ENCODE results near the gene SPSB3.

The SPSB3 gene

GRCh38 chr16:1772908-1773702 is 9.3 kb downstream of the SPSB3 start, which contains the start of gene MRPS34:
Gene MRPS34 (minus strand): TSS chr16:1773134. CDS start chr16:1773119, 15 bp downstream.
- Histone ChIP-seq H3K9me3 (ENCODE audit: control insufficient read depth, insufficient read depth, low read length) (no peaks in the 10 kb centered on the region), H3K9me2 (replicated peaks; ENCODE audit: control insufficient read depth, low read length) (no peaks in the 10 kb centered on the region), H3K27me3 (ENCODE audit: control insufficient read depth, low read length) (no peaks in the 10 kb centered on the region), H3K4me2 (ENCODE audit: low read length) (peak within 1 kb of the TSS; percentile 96), H3K27ac (ENCODE audit: low read depth, low read length) (peak within 1 kb of the TSS; percentile 83), H3K36me3 (ENCODE audit: control insufficient read depth, low read length) (peaks cover 77% of the 10 kb centered on the region), H3K4me3 (ENCODE audit: low read length) (peak within 1 kb of the TSS; percentile 99), H3K4me1 (ENCODE audit: control insufficient read depth, low read length) (peaks cover 23% of the 10 kb centered on the region), H4K20me1 (ENCODE audit: control insufficient read depth, insufficient read depth, low read depth, low read length) (no peaks in the 10 kb centered on the region), H3K79me2 (ENCODE audit: control insufficient read depth, low read length) (peaks cover 53% of the 10 kb centered on the region), H3F3A (ENCODE audit: control insufficient read depth, insufficient read depth) (peaks cover 18% of the 10 kb centered on the region)
- TF ChIP-seq, protein P1, sequence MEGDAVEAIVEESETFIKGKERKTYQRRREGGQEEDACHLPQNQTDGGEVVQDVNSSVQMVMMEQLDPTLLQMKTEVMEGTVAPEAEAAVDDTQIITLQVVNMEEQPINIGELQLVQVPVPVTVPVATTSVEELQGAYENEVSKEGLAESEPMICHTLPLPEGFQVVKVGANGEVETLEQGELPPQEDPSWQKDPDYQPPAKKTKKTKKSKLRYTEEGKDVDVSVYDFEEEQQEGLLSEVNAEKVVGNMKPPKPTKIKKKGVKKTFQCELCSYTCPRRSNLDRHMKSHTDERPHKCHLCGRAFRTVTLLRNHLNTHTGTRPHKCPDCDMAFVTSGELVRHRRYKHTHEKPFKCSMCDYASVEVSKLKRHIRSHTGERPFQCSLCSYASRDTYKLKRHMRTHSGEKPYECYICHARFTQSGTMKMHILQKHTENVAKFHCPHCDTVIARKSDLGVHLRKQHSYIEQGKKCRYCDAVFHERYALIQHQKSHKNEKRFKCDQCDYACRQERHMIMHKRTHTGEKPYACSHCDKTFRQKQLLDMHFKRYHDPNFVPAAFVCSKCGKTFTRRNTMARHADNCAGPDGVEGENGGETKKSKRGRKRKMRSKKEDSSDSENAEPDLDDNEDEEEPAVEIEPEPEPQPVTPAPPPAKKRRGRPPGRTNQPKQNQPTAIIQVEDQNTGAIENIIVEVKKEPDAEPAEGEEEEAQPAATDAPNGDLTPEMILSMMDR (IDR thresholded peaks at IDR 0.05; ENCODE audit: low read depth, low read length, poor library complexity, severe bottlenecking): peak; percentile 78
- no peak for TF ChIP-seq EZH2phosphoT487 (IDR thresholded peaks at IDR 0.05; ENCODE audit: borderline replicate concordance, low read length)

DNA sequence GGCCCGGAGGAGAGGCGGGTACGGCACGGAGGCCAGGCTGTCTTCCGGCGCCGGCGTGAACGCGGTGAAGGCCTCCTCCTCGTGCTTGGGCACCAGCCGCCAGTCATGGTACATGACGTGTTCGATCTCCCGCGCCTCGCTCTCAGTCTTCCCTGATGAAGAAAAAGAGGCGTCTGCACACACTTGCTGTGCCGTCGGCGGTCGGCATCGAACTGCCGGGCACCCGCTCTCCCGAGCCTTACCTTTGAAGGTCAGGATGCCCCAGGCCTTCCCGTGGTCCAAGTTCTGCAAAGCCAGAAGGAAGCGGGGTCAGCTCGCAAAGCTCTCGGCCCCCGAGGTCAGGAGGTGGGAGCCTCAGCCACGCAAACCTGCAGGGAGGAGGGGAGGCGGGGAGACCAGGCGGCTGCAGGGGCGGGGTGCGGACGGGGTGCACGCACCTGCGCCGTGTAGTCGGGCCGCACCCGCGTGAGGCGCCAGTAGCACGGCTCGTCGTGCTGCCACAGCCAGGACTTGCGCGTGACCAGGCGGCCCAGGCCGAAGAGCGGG is 9.9 kb downstream of the SPSB3 start, which contains the start of gene EME2:
TSS of gene EME2 (plus strand) at position 449 of the 546 bp plus-strand sequence. CDS start 418 bp downstream, outside the sequence.
- peaks cover 77% of the 10 kb centered on the region for H3K36me3 ChIP-seq (ENCODE audit: control insufficient read depth, low read length)
- no peaks in the 10 kb centered on the region for H4K20me1 ChIP-seq (ENCODE audit: control insufficient read depth, insufficient read depth, low read depth, low read length)
- TF ChIP-seq, protein P1 (IDR thresholded peaks at IDR 0.05; ENCODE audit: low read depth, low read length, poor library complexity, severe bottlenecking): no peak
- no peak for TF ChIP-seq EZH2phosphoT487 (IDR thresholded peaks at IDR 0.05; ENCODE audit: borderline replicate concordance, low read length)
- no peaks in the 10 kb centered on the region for H3K9me2 ChIP-seq (replicated peaks; ENCODE audit: control insufficient read depth, low read length)
- peak within 1 kb of the TSS; percentile 96 for H3K4me2 ChIP-seq (ENCODE audit: low read length)
- no peaks in the 10 kb centered on the region for H3K27me3 ChIP-seq (ENCODE audit: control insufficient read depth, low read length)
- peaks cover 53% of the 10 kb centered on the region for H3K79me2 ChIP-seq (ENCODE audit: control insufficient read depth, low read length)
- peaks cover 18% of the 10 kb centered on the region for H3F3A ChIP-seq (ENCODE audit: control insufficient read depth, insufficient read depth)
- H3K27ac ChIP-seq (ENCODE audit: low read depth, low read length): peak within 1 kb of the TSS; percentile 83
- peaks cover 23% of the 10 kb centered on the region for H3K4me1 ChIP-seq (ENCODE audit: control insufficient read depth, low read length)
- no peaks in the 10 kb centered on the region for H3K9me3 ChIP-seq (ENCODE audit: control insufficient read depth, insufficient read depth, low read length)
- peak within 1 kb of the TSS; percentile 99 for H3K4me3 ChIP-seq (ENCODE audit: low read length)

- Histone ChIP-seq H3K36me3 (ENCODE audit: control insufficient read depth, low read length) (peaks cover 77% of the 10 kb centered on the region), H3F3A (ENCODE audit: control insufficient read depth, insufficient read depth) (peaks cover 18% of the 10 kb centered on the region), H3K9me2 (replicated peaks; ENCODE audit: control insufficient read depth, low read length) (no peaks in the 10 kb centered on the region), H4K20me1 (ENCODE audit: control insufficient read depth, insufficient read depth, low read depth, low read length) (no peaks in the 10 kb centered on the region), H3K4me2 (ENCODE audit: low read length) (peak overlapping the region; percentile 96), H3K27ac (ENCODE audit: low read depth, low read length) (peak overlapping the region; percentile 83), H3K4me3 (ENCODE audit: low read length) (peak overlapping the region; percentile 99), H3K79me2 (ENCODE audit: control insufficient read depth, low read length) (peaks cover 53% of the 10 kb centered on the region), H3K4me1 (ENCODE audit: control insufficient read depth, low read length) (peaks cover 23% of the 10 kb centered on the region), H3K9me3 (ENCODE audit: control insufficient read depth, insufficient read depth, low read length) (no peaks in the 10 kb centered on the region), H3K27me3 (ENCODE audit: control insufficient read depth, low read length) (no peaks in the 10 kb centered on the region)
- no peak for TF ChIP-seq EZH2phosphoT487 (IDR thresholded peaks at IDR 0.05; ENCODE audit: borderline replicate concordance, low read length)
- TF ChIP-seq, protein P1 (IDR thresholded peaks at IDR 0.05; ENCODE audit: low read depth, low read length, poor library complexity, severe bottlenecking): no peak
Observed at GRCh38 chr16:1771864-1772361, 10.5 kb downstream of the SPSB3 start.

Measured in DOHH2 (cell line).